Vagina (tissue), 2 donors: ENCODE data around the gene AMN1.

Experiments
- POLR2A ChIP-seq, 2 donors: fragments of 450-650 bp; IDR thresholded peaks; one replicate each; pipeline ENCODE4 v1.6.1; 2017; ENCODE audit warnings: antibody characterized with exemption in 2 of 2, mild to moderate bottlenecking in 2 of 2, moderate library complexity in 2 of 2
- POLR2AphosphoS5 ChIP-seq, 2 donors: sonication (generic); formaldehyde crosslinking; IDR thresholded peaks; one replicate each; pipeline ENCODE4 v1.9.0; 2017; ENCODE audit warnings: antibody characterized with exemption in 2 of 2, mild to moderate bottlenecking in 2 of 2, low read depth in 1 of 2; ENCODE audit not compliant: insufficient read depth in 1 of 2
- TF ChIP-seq, protein P1 (sequence below), 3 experiments: fragments of 450-650 bp in 2 of 3; fragments of 200-600 bp in 1 of 3; sonication (generic) in 1 of 3; IDR thresholded peaks; one replicate each; pipeline ENCODE4 v1.5.1; 2017 to 2019; ENCODE audit warnings: antibody characterized with exemption in 3 of 3, mild to moderate bottlenecking in 2 of 3, moderate library complexity in 2 of 3

- TF ChIP-seq, protein P1, sequence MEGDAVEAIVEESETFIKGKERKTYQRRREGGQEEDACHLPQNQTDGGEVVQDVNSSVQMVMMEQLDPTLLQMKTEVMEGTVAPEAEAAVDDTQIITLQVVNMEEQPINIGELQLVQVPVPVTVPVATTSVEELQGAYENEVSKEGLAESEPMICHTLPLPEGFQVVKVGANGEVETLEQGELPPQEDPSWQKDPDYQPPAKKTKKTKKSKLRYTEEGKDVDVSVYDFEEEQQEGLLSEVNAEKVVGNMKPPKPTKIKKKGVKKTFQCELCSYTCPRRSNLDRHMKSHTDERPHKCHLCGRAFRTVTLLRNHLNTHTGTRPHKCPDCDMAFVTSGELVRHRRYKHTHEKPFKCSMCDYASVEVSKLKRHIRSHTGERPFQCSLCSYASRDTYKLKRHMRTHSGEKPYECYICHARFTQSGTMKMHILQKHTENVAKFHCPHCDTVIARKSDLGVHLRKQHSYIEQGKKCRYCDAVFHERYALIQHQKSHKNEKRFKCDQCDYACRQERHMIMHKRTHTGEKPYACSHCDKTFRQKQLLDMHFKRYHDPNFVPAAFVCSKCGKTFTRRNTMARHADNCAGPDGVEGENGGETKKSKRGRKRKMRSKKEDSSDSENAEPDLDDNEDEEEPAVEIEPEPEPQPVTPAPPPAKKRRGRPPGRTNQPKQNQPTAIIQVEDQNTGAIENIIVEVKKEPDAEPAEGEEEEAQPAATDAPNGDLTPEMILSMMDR (IDR thresholded peaks at IDR 0.05), result no peak
- TF ChIP-seq POLR2A (IDR thresholded peaks at IDR 0.05), result no peak
- no peak for TF ChIP-seq POLR2AphosphoS5 (IDR thresholded peaks at IDR 0.05; ENCODE audit: insufficient read depth in 1 of 2, low read depth in 1 of 2)
These were observed 14.1 kb upstream of the AMN1 start for GRCh38 chr12:31742891-31743290.
